GM12892 (cell line): Measurements from ENCODE around the gene UGP2.

Experiments used
- POLR2A ChIP-seq: IDR thresholded peaks from 2 replicates; pipeline ENCODE4 v1.6.1; 2011; ENCODE audit warnings: low read depth, low read length, control low read depth
- POLR2AphosphoS5 ChIP-seq: IDR thresholded peaks from 2 replicates; pipeline ENCODE4 v1.6.1; 2011; ENCODE audit warnings: low read depth, low read length, control low read depth
- TAF1 ChIP-seq: IDR thresholded peaks from 2 replicates; pipeline ENCODE4 v1.6.1; 2011; ENCODE audit warnings: low read depth, mild to moderate bottlenecking, control low read depth, low read length, borderline replicate concordance

DNA sequence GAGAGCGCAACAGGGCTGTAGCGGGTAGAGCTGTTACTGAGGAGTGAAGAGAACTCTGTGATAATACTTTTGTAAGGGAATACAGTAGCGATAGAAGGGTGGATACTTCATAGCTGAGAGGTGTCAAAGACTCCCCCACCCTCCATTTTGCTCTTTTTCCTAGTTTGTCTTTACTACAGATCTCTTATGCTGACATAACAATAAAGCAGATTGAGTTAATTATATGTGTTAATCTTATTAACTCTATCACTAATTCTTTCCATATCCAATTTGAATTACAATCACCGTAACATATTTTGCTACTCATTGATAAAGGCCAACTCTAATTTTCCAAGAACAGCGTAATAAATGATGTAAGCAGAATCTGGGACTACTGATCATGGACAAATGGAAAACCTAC, 57.1 kb downstream of the UGP2 start:
- TF ChIP-seq POLR2A (no peak), POLR2AphosphoS5 (no peak), TAF1 (no peak)
